Kidney (tissue), 14 donors: ENCODE measurements around the gene GPR22. TPM values are rescaled to one million over a fixed set of nuclear protein-coding genes. Genes with fewer than 3 reads are reported as not detected.

ENCODE experiments used
- DNase-seq, 5 donors: peaks; one replicate each; pipeline ENCODE4 v3.0.0-alpha.2; 2013 to 2020
- FAIRE-seq: peaks from 2 replicates; lab custom pipeline; 2012; peaks lifted over from hg19 to GRCh38; lab: Jason Lieb, UNC
- H3K27ac ChIP-seq, 2 donors: one replicate each; pipeline ENCODE4 v1.7.0; 2013; ENCODE audit warnings: low read depth in 2 of 2, low read length in 2 of 2, inconsistent platforms in 1 of 2
- H3K27me3 ChIP-seq: one replicate; pipeline ENCODE4 v1.7.1; 2013; ENCODE audit warnings: low read length, inconsistent platforms; ENCODE audit not compliant: control insufficient read depth, insufficient read depth
- H3K36me3 ChIP-seq, 3 donors: one replicate each; pipeline versions ENCODE4 v1.7.0 to v1.7.1; 2013; ENCODE audit warnings: low read length in 3 of 3, control low read depth in 1 of 3, inconsistent platforms in 1 of 3; ENCODE audit not compliant: insufficient read depth in 3 of 3, control insufficient read depth in 2 of 3
- H3K4me1 ChIP-seq, 3 donors: one replicate each; pipeline versions ENCODE4 v1.7.0 to v1.7.1; 2013; ENCODE audit warnings: low read length in 3 of 3, inconsistent platforms in 1 of 3, low read depth in 1 of 3; ENCODE audit not compliant: control insufficient read depth in 2 of 3, insufficient read depth in 2 of 3
- H3K4me3 ChIP-seq, 3 donors: one replicate each; pipeline versions ENCODE4 v1.7.0 to v1.8.1; 2013; ENCODE audit warnings: low read length in 3 of 3, control low read depth in 1 of 3, inconsistent platforms in 1 of 3
- H3K9ac ChIP-seq, 3 donors: one replicate each; pipeline versions ENCODE4 v1.7.0 to v1.7.1; 2013; ENCODE audit warnings: low read length in 3 of 3, control low read depth in 1 of 3, inconsistent platforms in 1 of 3
- H3K9me3 ChIP-seq, 3 donors: one replicate each; pipeline versions ENCODE4 v1.7.0 to v1.7.1; 2013; ENCODE audit warnings: low read length in 3 of 3, control low read depth in 1 of 3, inconsistent platforms in 1 of 3; ENCODE audit not compliant: control insufficient read depth in 2 of 3, insufficient read depth in 1 of 3
- intact Hi-C: fragments of 100-400 bp; cut with DNase I; formaldehyde crosslinking; loops from one replicate; pipeline ENCODE4 v1.11.1; 2022
- polyA plus RNA-seq: library from polyadenylated mRNA; stranded (reverse); fragments of 350-450 nt; fragmentation: Illumina TruSeq; extraction: RNeasy Lipid Tissue Mini Kit (QIAGEN cat#74804); gene quantifications from one replicate; pipeline ENCODE4 v1.2.3, GENCODE V29; 2014; ENCODE audit warnings: low read depth, low replicate concordance; ENCODE audit not compliant: insufficient read depth
- total RNA-seq: library from RNA; stranded (reverse); fragmentation: NEBNext Ultra II Directional; extraction: Animal tissue kit (Norgen Biotek cat#: 25700); gene quantifications from one replicate; pipeline ENCODE4 v1.2.1, GENCODE V29; 2021
- TF ChIP-seq, protein P1 (sequence below): IDR thresholded peaks from 3 replicates; pipeline ENCODE4 v1.5.1; 2012; ENCODE audit warnings: mild to moderate bottlenecking, moderate library complexity, borderline replicate concordance; ENCODE audit not compliant: insufficient read depth; ENCODE audit errors: extremely low read depth
- donor health status: control.
- donor health status: control.
- donor health status: control.
- donor health status: control.
- donor health status: control.
- donor health status: DM: yes; HTN: yes; CAD: no.
- donor health status: Normal renal cell carcinoma (clear cell type).

Gene GPR22
- total and polyA plus RNA-seq, 2 donors from 2014 or later: not detected

DNA sequence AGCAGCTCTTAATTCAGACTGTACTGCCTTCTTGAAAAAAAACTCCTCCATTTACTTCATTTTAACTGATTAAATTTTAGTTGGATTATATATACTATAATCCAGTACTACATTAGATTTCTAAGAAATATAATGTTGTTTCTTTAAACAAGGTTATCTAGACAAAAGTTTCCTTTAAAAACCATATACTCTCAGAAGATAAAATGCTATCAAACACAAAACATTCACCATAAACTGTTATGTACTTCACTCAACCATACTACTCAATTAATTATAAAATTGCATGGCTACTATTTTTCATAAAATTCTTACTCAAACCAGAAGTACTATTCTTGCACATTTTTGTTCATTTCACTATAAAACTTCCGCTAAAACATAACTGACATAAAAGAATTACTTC, 12.7 kb downstream of the GPR22 start:
- H3K27me3 ChIP-seq: no peaks in the 10 kb centered on the region
- intact Hi-C loops: no loop called here
- H3K9me3 ChIP-seq: no peaks in the 10 kb centered on the region
- H3K9ac ChIP-seq: no peak overlapping the region
- TF ChIP-seq, protein P1, sequence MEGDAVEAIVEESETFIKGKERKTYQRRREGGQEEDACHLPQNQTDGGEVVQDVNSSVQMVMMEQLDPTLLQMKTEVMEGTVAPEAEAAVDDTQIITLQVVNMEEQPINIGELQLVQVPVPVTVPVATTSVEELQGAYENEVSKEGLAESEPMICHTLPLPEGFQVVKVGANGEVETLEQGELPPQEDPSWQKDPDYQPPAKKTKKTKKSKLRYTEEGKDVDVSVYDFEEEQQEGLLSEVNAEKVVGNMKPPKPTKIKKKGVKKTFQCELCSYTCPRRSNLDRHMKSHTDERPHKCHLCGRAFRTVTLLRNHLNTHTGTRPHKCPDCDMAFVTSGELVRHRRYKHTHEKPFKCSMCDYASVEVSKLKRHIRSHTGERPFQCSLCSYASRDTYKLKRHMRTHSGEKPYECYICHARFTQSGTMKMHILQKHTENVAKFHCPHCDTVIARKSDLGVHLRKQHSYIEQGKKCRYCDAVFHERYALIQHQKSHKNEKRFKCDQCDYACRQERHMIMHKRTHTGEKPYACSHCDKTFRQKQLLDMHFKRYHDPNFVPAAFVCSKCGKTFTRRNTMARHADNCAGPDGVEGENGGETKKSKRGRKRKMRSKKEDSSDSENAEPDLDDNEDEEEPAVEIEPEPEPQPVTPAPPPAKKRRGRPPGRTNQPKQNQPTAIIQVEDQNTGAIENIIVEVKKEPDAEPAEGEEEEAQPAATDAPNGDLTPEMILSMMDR: no peak
- H3K4me3 ChIP-seq: no peak overlapping the region
- no peak overlapping the region for H3K27ac ChIP-seq
- FAIRE-seq (peak; percentile 53), DNase-seq (no peak)
- H3K36me3 ChIP-seq: no peaks in the 10 kb centered on the region
- H3K4me1 ChIP-seq: peaks cover 0 to 7% (median 0%) of the 10 kb centered on the region in 3 donors

DNA sequence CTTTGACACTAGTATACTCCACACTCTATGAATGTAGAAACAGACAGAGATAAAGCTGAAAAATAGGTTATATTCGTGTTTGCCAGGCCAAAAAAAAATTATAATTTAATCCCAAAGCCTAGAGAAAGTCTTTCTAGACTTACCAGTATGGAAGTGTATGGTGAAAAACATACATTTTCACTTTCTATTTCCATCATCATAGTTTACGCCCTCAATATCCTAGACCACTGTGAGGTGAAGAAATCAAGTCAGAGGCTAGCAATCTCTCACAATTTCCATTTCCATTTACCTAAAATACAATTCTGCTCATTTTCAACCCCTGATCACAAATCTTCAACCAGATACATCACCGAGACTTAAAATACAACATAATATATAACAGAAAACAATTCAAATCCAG, 16.2 kb downstream of the GPR22 start:
- Histone ChIP-seq H3K4me1 (peaks cover 0 to 7% (median 0%) of the 10 kb centered on the region in 3 donors), H3K9ac (no peak overlapping the region), H3K9me3 (no peaks in the 10 kb centered on the region), H3K4me3 (no peak overlapping the region), H3K27me3 (no peaks in the 10 kb centered on the region), H3K36me3 (no peaks in the 10 kb centered on the region), H3K27ac (no peak overlapping the region)
- intact Hi-C loops: no loop called here
- TF ChIP-seq, protein P1: no peak
- FAIRE-seq (no peak), DNase-seq (no peak)

DNA sequence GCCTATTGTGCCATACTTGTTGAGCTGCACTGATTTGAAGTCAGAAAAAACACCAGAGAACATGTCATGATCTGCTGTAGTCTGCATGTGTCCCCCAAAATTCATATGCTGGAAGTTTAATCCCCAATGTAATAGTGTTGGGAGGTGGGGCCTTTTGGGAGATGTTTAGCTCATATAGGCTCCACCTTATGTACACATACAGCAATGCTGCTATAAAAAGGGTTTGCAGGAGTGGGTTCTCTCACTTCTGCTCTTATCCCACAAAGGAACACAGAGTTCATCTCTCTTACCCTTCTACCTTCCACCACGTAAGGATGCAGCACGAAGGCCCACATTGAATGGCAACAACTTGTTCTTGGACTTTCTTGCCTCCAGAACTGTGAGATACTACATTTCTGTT, 23.0 kb downstream of the GPR22 start:
- TF ChIP-seq, protein P1: no peak
- no peak for DNase-seq
- Histone ChIP-seq H3K9me3 (no peaks in the 10 kb centered on the region), H3K36me3 (no peaks in the 10 kb centered on the region), H3K9ac (no peak overlapping the region), H3K27me3 (no peaks in the 10 kb centered on the region), H3K4me3 (no peak overlapping the region), H3K4me1 (no peaks in the 10 kb centered on the region), H3K27ac (no peak overlapping the region)
- FAIRE-seq: no peak
- intact Hi-C loops: no loop called here

DNA sequence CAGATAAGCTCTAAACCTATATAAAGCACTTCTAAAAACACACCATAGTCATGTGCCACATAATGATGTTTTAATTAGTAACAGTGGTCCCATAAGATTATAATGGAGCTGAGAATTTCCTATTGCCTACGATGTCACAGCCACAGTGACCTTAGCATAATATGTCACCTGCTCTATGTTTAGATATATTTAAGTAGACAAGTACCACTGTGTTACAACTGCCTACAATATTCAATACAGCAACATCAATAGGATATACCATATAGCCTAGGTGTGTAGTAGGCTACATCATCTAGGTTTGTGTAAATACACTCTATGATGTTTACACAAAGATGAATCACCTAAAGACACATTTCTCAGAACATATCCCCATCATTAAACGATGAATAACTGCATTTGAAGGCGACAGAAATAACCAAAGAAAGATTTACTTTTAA, 24.5 kb downstream of the GPR22 start:
- no peaks in the 10 kb centered on the region for H3K27me3 ChIP-seq
- H3K9ac ChIP-seq: no peak overlapping the region
- no peak overlapping the region for H3K27ac ChIP-seq
- H3K4me3 ChIP-seq: no peak overlapping the region
- FAIRE-seq: no peak
- intact Hi-C loops: no loop called here
- no peak for DNase-seq
- TF ChIP-seq, protein P1: no peak
- H3K4me1 ChIP-seq: no peaks in the 10 kb centered on the region
- no peaks in the 10 kb centered on the region for H3K36me3 ChIP-seq
- H3K9me3 ChIP-seq: no peaks in the 10 kb centered on the region
